Gastrocnemius medialis (tissue), 4 donors: Measurements from ENCODE around the gene DUSP8.

Source experiments
- POLR2A ChIP-seq, 2 donors: fragments of 450-650 bp; IDR thresholded peaks; one replicate each; pipeline ENCODE4 v1.6.1; 2017; ENCODE audit warnings: antibody characterized with exemption in 2 of 2, mild to moderate bottlenecking in 2 of 2, moderate library complexity in 2 of 2
- TF ChIP-seq, protein P1 (sequence below), 5 experiments: fragments of 450-650 bp in 3 of 5; fragments of 200-600 bp in 2 of 5; sonication (generic) in 2 of 5; IDR thresholded peaks in 4 of 5; conservative IDR thresholded peaks in 1 of 5; 1 replicate in 4 of 5; 2 replicates in 1 of 5; pipeline ENCODE4 v1.5.1; 2016 to 2019; ENCODE audit warnings: antibody characterized with exemption in 5 of 5, mild to moderate bottlenecking in 3 of 5, moderate library complexity in 3 of 5

DNA sequence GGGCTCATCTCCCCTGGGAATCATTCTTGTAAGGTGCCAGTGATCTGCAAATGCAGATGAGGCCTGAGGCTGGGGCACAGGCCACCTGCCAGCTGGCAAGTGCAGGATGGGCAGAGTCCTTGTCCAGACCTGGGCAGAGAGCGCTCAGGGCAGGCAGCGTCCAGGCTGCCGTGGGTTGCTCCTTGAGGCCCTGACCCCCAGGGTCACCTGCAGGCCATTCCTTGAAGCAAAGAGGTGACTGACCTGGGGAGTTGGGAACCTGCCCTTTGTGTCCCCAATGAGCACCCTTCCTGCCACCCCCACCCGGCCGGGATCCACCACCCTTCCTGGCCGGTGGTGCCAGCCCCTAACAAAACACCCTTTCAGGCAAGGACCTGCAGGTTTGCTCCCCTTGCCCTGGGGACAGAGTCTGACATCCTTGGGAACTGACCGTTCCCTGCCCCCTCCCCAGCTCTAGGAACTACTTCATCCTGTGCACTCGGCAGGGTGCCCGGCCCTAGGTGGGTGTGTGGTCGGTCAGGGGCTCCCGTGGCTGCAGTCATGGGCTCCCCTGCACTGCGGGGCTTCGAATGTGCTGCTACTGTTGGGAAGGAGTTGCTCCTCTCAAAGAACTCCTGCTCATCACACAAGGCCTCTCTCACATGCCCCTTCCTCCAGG, 28.3 kb downstream of the DUSP8 start:
- no peak for TF ChIP-seq POLR2A (IDR thresholded peaks at IDR 0.05)
- TF ChIP-seq, protein P1, sequence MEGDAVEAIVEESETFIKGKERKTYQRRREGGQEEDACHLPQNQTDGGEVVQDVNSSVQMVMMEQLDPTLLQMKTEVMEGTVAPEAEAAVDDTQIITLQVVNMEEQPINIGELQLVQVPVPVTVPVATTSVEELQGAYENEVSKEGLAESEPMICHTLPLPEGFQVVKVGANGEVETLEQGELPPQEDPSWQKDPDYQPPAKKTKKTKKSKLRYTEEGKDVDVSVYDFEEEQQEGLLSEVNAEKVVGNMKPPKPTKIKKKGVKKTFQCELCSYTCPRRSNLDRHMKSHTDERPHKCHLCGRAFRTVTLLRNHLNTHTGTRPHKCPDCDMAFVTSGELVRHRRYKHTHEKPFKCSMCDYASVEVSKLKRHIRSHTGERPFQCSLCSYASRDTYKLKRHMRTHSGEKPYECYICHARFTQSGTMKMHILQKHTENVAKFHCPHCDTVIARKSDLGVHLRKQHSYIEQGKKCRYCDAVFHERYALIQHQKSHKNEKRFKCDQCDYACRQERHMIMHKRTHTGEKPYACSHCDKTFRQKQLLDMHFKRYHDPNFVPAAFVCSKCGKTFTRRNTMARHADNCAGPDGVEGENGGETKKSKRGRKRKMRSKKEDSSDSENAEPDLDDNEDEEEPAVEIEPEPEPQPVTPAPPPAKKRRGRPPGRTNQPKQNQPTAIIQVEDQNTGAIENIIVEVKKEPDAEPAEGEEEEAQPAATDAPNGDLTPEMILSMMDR (IDR thresholded peaks at IDR 0.05 in 4 of 5, conservative IDR thresholded peaks at IDR 0.05 in 1 of 5), result no peak
